SK-N-MC (cell line): ENCODE measurements around the gene KCNMA1.

ENCODE experiments used
- DNase-seq: peaks from one replicate; pipeline ENCODE4 v3.0.0-alpha.2; 2011; ENCODE audit warnings: low read depth, low spot score
- H3K27ac ChIP-seq: fragments of 200-600 bp; sonication (generic); 2 replicates; pipeline ENCODE4 v1.5.1; 2016; ENCODE audit warnings: mixed run types
- H3K36me3 ChIP-seq: fragments of 200-600 bp; sonication (generic); 2 replicates; pipeline ENCODE4 v1.6.1; 2017; ENCODE audit warnings: antibody characterized with exemption, low read length, mixed read lengths; ENCODE audit not compliant: insufficient read depth
- H3K4me3 ChIP-seq: fragments of 200-600 bp; sonication (generic); 2 replicates; pipeline ENCODE4 v1.5.1; 2016
- H3K9ac ChIP-seq: fragments of 200-600 bp; sonication (generic); 2 replicates; pipeline ENCODE4 v1.8.0; 2017; ENCODE audit warnings: mixed run types, mixed read lengths; ENCODE audit not compliant: insufficient read length
- H3K9me3 ChIP-seq: fragments of 200-600 bp; sonication (generic); 2 replicates; pipeline ENCODE4 v1.6.1; 2017; ENCODE audit warnings: low read depth, mild to moderate bottlenecking, antibody characterized with exemption, low read length, moderate library complexity, mixed read lengths
- EZH2 ChIP-seq: fragments of 200-600 bp; sonication (generic); IDR thresholded peaks from one replicate; pipeline ENCODE4 v1.6.1; 2017; ENCODE audit warnings: antibody characterized with exemption
- FOXP2 ChIP-seq: optimal IDR thresholded peaks from 2 replicates; pipeline ENCODE3; 2011; ENCODE audit warnings: mild to moderate bottlenecking, moderate library complexity; ENCODE audit not compliant: insufficient read depth; ENCODE audit errors: extremely low read length, control extremely low read depth
- POLR2AphosphoS5 ChIP-seq: IDR thresholded peaks from 2 replicates; pipeline ENCODE4 v1.6.1; 2012; ENCODE audit warnings: mild to moderate bottlenecking, low read depth, low read length, borderline replicate concordance

Gene KCNMA1

DNA sequence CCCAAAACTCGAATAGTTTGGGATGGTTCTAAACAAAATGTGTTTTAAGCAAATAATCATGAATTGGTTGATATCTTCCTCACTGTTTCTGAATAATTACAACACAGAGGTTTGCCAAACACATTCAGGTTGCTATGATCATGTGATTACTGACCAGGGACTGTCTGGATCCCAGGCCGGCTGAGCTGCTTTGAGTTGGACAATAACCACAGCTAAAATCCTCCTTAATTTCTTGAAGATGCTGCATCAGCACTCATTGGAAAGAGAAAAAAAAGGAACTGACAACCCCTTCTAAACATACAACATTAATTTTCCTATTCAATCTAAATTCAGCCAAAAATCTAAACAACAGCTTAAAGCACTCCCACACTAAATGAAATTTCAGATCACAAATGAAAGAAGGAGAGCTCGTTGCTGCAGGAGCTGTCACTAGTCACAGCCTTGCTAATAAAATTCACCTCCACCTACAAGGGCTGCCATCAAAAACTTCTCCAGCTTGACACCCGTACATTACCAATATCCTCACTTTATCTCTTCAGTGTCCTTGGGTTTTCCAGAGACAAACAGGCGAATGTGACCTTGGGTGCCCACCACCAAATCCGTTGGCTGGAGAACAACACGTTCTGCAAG is 560.2 kb downstream of the KCNMA1 start:
- Histone ChIP-seq H3K27ac (no peak overlapping the region), H3K4me3 (no peak overlapping the region), H3K9me3 (no peaks in the 10 kb centered on the region), H3K36me3 (no peaks in the 10 kb centered on the region), H3K9ac (no peak overlapping the region)
- no peak for DNase-seq
- TF ChIP-seq POLR2AphosphoS5 (no peak), EZH2 (no peak), FOXP2 (no peak)

DNA sequence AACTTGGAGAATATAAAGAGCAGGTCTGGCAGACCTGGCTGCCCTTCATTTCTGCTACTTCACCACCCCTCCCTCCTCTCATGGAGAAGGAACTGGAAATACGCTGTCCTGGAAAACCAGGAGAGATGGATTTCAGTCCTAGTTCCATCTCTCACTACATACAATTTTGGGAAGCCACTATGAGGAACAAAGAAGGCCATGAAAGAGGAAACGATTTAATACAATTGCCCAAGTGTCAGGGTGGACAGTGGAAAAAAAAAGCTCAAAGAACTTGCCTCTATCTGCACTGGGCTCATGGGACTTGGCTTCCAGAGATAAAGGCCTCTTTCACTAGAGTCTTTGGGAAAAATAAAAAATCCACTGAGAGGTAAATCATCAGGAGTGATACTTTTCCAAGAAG is 561.7 kb downstream of the KCNMA1 start:
- no peak overlapping the region for H3K27ac ChIP-seq
- DNase-seq = no peak
- H3K4me3 ChIP-seq = no peak overlapping the region
- H3K9me3 ChIP-seq = no peaks in the 10 kb centered on the region
- no peak overlapping the region for H3K9ac ChIP-seq
- no peaks in the 10 kb centered on the region for H3K36me3 ChIP-seq
- TF ChIP-seq EZH2 = no peak
- TF ChIP-seq FOXP2 = no peak
- no peak for TF ChIP-seq POLR2AphosphoS5

DNA sequence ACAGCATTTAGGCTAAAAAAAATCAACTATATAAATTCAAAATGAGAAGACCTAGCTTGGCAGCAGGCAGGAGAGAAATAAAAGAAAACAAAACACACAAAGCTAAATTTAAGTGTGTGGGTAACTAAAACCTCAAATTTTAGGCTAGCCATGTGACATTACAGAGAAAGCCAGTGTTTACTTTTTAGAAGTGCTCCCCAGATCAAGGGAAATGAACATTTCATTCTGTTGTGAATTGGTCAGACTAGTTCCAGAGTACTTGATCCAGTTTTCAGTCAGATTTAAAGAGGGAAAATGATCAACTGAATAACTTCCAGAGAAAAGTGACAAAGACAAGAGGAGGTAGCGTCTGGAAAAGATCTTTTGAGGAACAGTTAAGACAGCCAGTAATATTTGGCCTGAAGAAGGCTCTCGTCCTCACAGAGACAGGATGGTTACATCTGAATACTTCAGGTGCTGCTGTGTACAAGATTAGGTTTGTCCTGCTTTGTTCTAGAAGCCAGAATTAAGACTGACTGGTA is 563.4 kb downstream of the KCNMA1 start:
- no peak for DNase-seq
- Histone ChIP-seq H3K9ac (no peak overlapping the region), H3K36me3 (no peaks in the 10 kb centered on the region), H3K9me3 (no peaks in the 10 kb centered on the region), H3K4me3 (no peak overlapping the region), H3K27ac (no peak overlapping the region)
- TF ChIP-seq POLR2AphosphoS5 (no peak), FOXP2 (no peak), EZH2 (no peak)

DNA sequence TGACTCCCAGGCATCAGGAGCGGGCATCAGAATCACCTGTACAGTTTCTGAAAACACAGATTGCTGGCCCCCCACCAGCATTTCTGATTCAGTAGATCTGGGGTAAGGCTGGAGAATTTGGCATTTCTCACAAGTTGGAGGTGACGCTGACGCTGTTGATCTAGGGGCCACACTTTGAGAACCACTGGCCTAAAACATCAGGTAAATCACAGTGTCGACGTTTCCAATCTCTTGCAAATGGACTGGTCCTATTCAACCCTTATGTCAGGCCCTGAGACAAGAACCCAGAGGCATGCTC is 564.0 kb downstream of the KCNMA1 start:
- Histone ChIP-seq H3K9ac (no peak overlapping the region), H3K4me3 (no peak overlapping the region), H3K27ac (no peak overlapping the region), H3K9me3 (no peaks in the 10 kb centered on the region), H3K36me3 (no peaks in the 10 kb centered on the region)
- TF ChIP-seq POLR2AphosphoS5 (no peak), EZH2 (no peak), FOXP2 (no peak)
- no peak for DNase-seq

DNA sequence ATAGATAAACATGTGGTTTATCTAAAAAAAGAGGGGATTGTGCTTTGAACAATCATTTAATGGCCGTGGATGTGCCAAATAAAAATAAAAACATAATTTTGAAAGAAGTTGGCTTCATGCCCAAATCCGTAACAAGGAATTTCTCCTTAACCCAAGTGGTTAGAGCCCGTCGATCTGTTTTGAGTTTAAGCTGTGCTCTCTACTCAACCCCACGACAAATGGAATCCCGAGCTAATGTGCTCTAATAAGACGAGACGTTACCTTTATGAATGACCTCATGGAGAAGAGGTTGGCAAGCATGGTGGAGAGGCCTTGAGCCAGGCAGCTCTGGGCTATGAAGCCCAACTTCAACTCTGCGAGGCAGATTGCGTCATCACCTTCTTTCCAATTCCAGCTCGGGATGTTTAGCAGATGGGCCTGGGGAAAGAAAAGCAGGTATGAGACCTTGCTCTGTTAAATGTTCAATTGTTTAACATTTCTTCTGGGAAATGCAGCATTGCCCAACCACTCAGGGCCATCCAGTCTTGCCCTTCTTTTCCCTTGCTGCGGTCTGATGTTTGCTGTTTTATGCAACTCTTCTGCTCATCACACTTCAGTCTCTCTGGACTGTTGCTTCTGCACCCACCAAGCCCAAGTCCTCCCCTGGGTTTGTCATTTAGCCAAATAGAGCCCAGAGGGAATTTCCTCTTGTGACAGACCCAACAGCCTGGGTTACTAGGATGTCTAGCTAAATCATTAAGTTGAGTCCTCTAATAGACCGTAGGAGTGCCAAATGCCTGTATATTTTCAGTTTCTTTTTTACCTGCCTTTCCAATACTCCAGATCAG is 564.6 kb downstream of the KCNMA1 start:
- Histone ChIP-seq H3K27ac (no peak overlapping the region), H3K9ac (no peak overlapping the region), H3K9me3 (no peaks in the 10 kb centered on the region), H3K4me3 (peak overlapping the region; percentile 48), H3K36me3 (no peaks in the 10 kb centered on the region)
- no peak for DNase-seq
- no peak for TF ChIP-seq FOXP2
- TF ChIP-seq EZH2 = no peak
- no peak for TF ChIP-seq POLR2AphosphoS5

DNA sequence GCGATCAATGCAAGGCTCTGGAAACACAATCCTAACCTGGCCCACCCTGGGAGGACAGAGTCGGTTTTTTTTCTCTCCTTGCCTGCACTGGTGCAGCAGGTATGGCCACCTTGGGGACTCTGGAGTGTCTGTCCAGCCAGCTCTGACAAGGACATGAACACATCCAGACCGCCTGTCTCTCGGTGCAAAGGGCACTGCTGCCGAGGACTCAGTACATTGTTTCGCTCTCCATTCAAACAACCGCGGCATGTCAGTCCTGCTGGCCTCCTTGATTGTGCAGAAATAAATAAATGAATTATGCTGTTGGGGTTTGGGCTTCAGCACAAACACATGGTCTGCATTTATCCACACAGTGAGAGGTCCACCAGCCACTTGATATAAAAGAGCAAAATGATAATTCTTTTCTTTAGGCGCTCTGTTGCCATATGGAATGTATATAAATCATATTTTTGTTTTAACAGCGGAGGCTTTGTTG is 565.2 kb downstream of the KCNMA1 start:
- Histone ChIP-seq H3K9ac (no peak overlapping the region), H3K27ac (no peak overlapping the region), H3K4me3 (peak overlapping the region; percentile 48), H3K9me3 (no peaks in the 10 kb centered on the region), H3K36me3 (no peaks in the 10 kb centered on the region)
- no peak for DNase-seq
- TF ChIP-seq POLR2AphosphoS5 (no peak), FOXP2 (no peak), EZH2 (no peak)

DNA sequence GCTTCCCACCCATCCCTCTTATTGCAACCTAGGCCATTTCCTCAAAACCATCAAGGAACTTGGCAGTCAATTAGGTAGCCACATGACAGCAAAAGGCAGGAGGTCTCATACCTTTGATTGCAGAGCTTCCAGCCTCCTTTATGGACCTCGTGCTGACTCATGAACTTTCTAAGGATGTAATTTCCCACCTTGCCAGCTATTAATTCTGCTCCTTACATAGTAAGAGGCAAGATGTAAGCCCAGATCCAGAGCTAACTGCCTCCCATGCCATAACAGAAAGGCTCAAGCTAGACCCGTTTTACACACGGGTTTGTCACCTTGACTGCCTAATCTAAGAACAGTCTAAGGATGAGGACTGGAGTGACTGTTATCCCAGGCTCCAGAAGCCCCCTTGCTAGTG is 565.7 kb downstream of the KCNMA1 start:
- TF ChIP-seq POLR2AphosphoS5 (no peak), EZH2 (no peak), FOXP2 (no peak)
- no peaks in the 10 kb centered on the region for H3K9me3 ChIP-seq
- H3K27ac ChIP-seq = no peak overlapping the region
- no peak overlapping the region for H3K4me3 ChIP-seq
- no peak for DNase-seq
- H3K36me3 ChIP-seq = no peaks in the 10 kb centered on the region
- H3K9ac ChIP-seq = no peak overlapping the region

DNA sequence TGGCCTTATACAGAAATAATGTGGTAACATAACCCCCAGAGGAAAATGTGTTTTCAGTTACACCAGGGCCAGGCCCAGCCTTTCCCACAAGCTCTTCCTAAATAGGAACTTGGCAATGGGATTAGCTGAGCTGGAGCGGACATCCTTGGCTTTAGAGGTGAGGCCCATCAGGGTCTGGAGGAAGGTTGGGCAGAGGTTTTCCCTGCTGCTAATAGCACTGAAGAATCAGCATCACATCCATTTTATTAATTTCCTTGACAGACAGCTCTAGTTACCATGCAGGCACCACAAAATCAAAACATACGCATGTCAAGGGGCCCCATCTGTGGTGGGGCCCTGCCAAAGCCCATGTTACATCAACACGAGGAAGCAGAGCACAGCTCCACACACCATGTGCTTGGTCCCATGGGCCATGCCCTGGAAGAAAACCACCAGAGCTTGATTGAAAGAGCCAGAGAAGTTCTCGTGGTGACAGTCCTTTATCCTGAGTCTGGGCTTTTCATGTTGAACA is 566.6 kb downstream of the KCNMA1 start:
- H3K27ac ChIP-seq = no peak overlapping the region
- no peak overlapping the region for H3K9ac ChIP-seq
- no peaks in the 10 kb centered on the region for H3K9me3 ChIP-seq
- no peaks in the 10 kb centered on the region for H3K36me3 ChIP-seq
- TF ChIP-seq POLR2AphosphoS5 (no peak), FOXP2 (no peak), EZH2 (no peak)
- no peak overlapping the region for H3K4me3 ChIP-seq
- DNase-seq = no peak

DNA sequence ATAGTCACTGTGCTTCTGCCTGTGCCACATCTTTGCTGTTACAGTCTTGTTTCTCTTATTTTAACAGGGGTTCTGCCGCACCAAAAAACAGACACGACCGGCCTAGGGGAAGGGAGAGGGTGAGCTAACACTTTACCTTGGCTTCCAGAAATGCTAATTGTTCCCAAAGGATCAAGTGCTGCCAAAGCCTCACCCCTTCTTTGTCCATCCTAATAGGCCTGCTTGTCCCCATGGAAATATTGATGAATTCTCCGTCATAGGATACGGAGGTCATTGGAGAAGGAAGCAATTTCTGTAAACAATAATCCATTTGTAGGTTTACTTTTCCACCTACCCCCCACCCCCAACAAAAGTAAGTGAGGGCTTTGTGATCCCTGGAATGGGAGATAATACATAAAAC is 567.3 kb downstream of the KCNMA1 start:
- Histone ChIP-seq H3K9ac (no peak overlapping the region), H3K36me3 (no peaks in the 10 kb centered on the region), H3K27ac (no peak overlapping the region), H3K9me3 (no peaks in the 10 kb centered on the region), H3K4me3 (no peak overlapping the region)
- no peak for DNase-seq
- no peak for TF ChIP-seq EZH2
- TF ChIP-seq POLR2AphosphoS5 = no peak
- no peak for TF ChIP-seq FOXP2
